Cardiac muscle cell (in vitro differentiated cells and primary cell): ENCODE measurements around the gene MAPK8IP3. TPM values are rescaled to one million over a fixed set of nuclear protein-coding genes. Genes with fewer than 3 reads are reported as not detected.

ENCODE experiments used
- DNase-seq, 2 donors: peaks; one replicate each; pipeline versions ENCODE4 v3.0.0 to v3.0.0-alpha.2; 2010 to 2017; ENCODE audit warnings: low read depth in 1 of 2, low spot score in 1 of 2
- H3K27ac ChIP-seq: fragments of 200-600 bp; sonication (generic); 2 replicates; pipeline ENCODE4 v1.5.1; 2016
- H3K27me3 ChIP-seq: fragments of 200-600 bp; sonication (generic); 2 replicates; pipeline ENCODE4 v1.6.0; 2016; ENCODE audit warnings: control low read depth
- H3K36me3 ChIP-seq: fragments of 200-600 bp; sonication (generic); 2 replicates; pipeline ENCODE4 v1.5.1; 2016; ENCODE audit warnings: control low read depth
- H3K4me1 ChIP-seq: fragments of 200-600 bp; sonication (generic); 2 replicates; pipeline ENCODE4 v1.8.1; 2017; ENCODE audit warnings: low read depth, mild to moderate bottlenecking, mixed run types
- H3K4me3 ChIP-seq: fragments of 200-600 bp; sonication (generic); 2 replicates; pipeline ENCODE4 v1.5.1; 2016; ENCODE audit warnings: mild to moderate bottlenecking
- H3K9me3 ChIP-seq: fragments of 200-600 bp; sonication (generic); 2 replicates; pipeline ENCODE4 v1.5.1; 2017; ENCODE audit warnings: low read depth, mild to moderate bottlenecking, control low read depth
- CTCF ChIP-seq: IDR thresholded peaks from 2 replicates; pipeline ENCODE4 v1.5.1; 2012; ENCODE audit warnings: low read depth, mild to moderate bottlenecking, low read length
- polyA plus RNA-seq: library from polyadenylated mRNA; unstranded; fragments of >200 nt; fragmentation: Nextera tagmentation; extraction: Ambion mirVana; gene quantifications from 2 replicates; pipeline ENCODE4 v1.2.1, GENCODE V29; 2016
- total RNA-seq: library from RNA; depleted of rRNA; stranded (reverse); fragments of >200 nt; gene quantifications from 2 replicates; pipeline ENCODE4 v1.2.3, GENCODE V29; 2016

MAPK8IP3 gene
- total and polyA plus RNA-seq, 2 experiments from 2014 or later, result 75.2 to 127 TPM

- Histone ChIP-seq H3K27ac (no peak overlapping the region), H3K27me3 (no peaks in the 10 kb centered on the region), H3K4me3 (no peak overlapping the region), H3K9me3 (no peaks in the 10 kb centered on the region), H3K4me1 (no peaks in the 10 kb centered on the region), H3K36me3 (peaks cover 55% of the 10 kb centered on the region)
- TF ChIP-seq CTCF, result no peak
- DNase-seq, result no peak
Measured at GRCh38 chr16:1661826-1662225, 44.2 kb upstream of the MAPK8IP3 start.

- TF ChIP-seq CTCF, result no peak
- Histone ChIP-seq H3K4me3 (no peak overlapping the region), H3K27ac (no peak overlapping the region), H3K36me3 (peaks cover 54% of the 10 kb centered on the region), H3K4me1 (no peaks in the 10 kb centered on the region), H3K9me3 (no peaks in the 10 kb centered on the region), H3K27me3 (no peaks in the 10 kb centered on the region)
- no peak for DNase-seq
Measured at GRCh38 chr16:1662543-1662942, 43.5 kb upstream of the MAPK8IP3 start.

GRCh38 chr16:1665829-1666228 lies 40.2 kb upstream of the MAPK8IP3 start:
- Histone ChIP-seq H3K4me1 (no peaks in the 10 kb centered on the region), H3K4me3 (no peak overlapping the region), H3K9me3 (no peaks in the 10 kb centered on the region), H3K27me3 (no peaks in the 10 kb centered on the region), H3K27ac (no peak overlapping the region), H3K36me3 (peaks cover 53% of the 10 kb centered on the region)
- DNase-seq, result no peak
- no peak for TF ChIP-seq CTCF

- no peak for TF ChIP-seq CTCF
- Histone ChIP-seq H3K9me3 (no peaks in the 10 kb centered on the region), H3K27ac (no peak overlapping the region), H3K27me3 (no peaks in the 10 kb centered on the region), H3K4me3 (no peak overlapping the region), H3K36me3 (peaks cover 52% of the 10 kb centered on the region), H3K4me1 (no peaks in the 10 kb centered on the region)
- DNase-seq, result no peak
Measured at GRCh38 chr16:1666316-1666715, 39.7 kb upstream of the MAPK8IP3 start.

- Histone ChIP-seq H3K27me3 (no peaks in the 10 kb centered on the region), H3K4me3 (no peak overlapping the region), H3K9me3 (no peaks in the 10 kb centered on the region), H3K36me3 (peaks cover 57% of the 10 kb centered on the region), H3K27ac (no peak overlapping the region), H3K4me1 (no peaks in the 10 kb centered on the region)
- DNase-seq, result no peak
- TF ChIP-seq CTCF, result no peak
Measured at GRCh38 chr16:1667271-1667670, 38.7 kb upstream of the MAPK8IP3 start.

GRCh38 chr16:1667916-1668315 lies 38.1 kb upstream of the MAPK8IP3 start:
- no peaks in the 10 kb centered on the region for H3K9me3 ChIP-seq
- H3K4me3 ChIP-seq, result no peak overlapping the region
- DNase-seq, result no peak
- no peaks in the 10 kb centered on the region for H3K27me3 ChIP-seq
- H3K36me3 ChIP-seq, result peaks cover 57% of the 10 kb centered on the region
- H3K27ac ChIP-seq, result no peak overlapping the region
- TF ChIP-seq CTCF, result no peak
- no peaks in the 10 kb centered on the region for H3K4me1 ChIP-seq
